Neural cell (in vitro differentiated cells): ENCODE data around the gene WFIKKN2. TPM values are rescaled to one million over a fixed set of nuclear protein-coding genes. Genes with fewer than 3 reads are reported as not detected.
"Not testable (repeated sequence)": the region's sequence is repeated elsewhere in the genome, so short reads cannot be mapped to it uniquely, and the experiment has no call there.

Experiments used
- H2AFZ ChIP-seq: fragments of 200-600, 300-800 bp; sonication (generic), shearing (Covaris generic); 2 replicates; pipeline ENCODE4 v1.6.0; 2014; ENCODE audit warnings: low read depth, mild to moderate bottlenecking, antibody characterized with exemption, low read length, moderate library complexity
- H3F3A ChIP-seq: fragments of 200-600 bp; shearing (Covaris generic); 2 replicates; pipeline ENCODE4 v1.6.1; 2016; ENCODE audit warnings: mild to moderate bottlenecking, moderate library complexity, mixed read lengths, antibody characterized with exemption, low read length; ENCODE audit not compliant: insufficient read depth, poor library complexity, severe bottlenecking
- H3K27ac ChIP-seq: fragments of 200-600, 300-800 bp; sonication (generic), shearing (Covaris generic); 2 replicates; pipeline ENCODE4 v1.5.1; 2014; ENCODE audit warnings: mild to moderate bottlenecking, low read length, moderate library complexity
- H3K27me3 ChIP-seq: fragments of 300-800, 200-600 bp; sonication (generic), shearing (Covaris generic); 2 replicates; pipeline ENCODE4 v1.6.0; 2014; ENCODE audit warnings: mild to moderate bottlenecking, low read depth, low read length, moderate library complexity; ENCODE audit not compliant: insufficient read depth
- H3K36me3 ChIP-seq: fragments of 300-800, 200-600 bp; sonication (generic), shearing (Covaris generic); 2 replicates; pipeline ENCODE4 v1.5.1; 2014; ENCODE audit warnings: mild to moderate bottlenecking, antibody characterized with exemption, low read length, moderate library complexity; ENCODE audit not compliant: insufficient read depth
- H3K4me2 ChIP-seq: fragments of 300-800, 200-600 bp; sonication (generic), shearing (Covaris generic); 2 replicates; pipeline ENCODE4 v1.6.0; 2014; ENCODE audit warnings: mild to moderate bottlenecking, low read length
- H3K4me3 ChIP-seq: fragments of 300-800, 200-600 bp; sonication (generic), shearing (Covaris generic); 2 replicates; pipeline ENCODE4 v1.5.1; 2014; ENCODE audit warnings: mild to moderate bottlenecking, low read length, moderate library complexity
- H3K79me2 ChIP-seq: fragments of 200-600 bp; shearing (Covaris generic); replicated peaks from 2 replicates; pipeline ENCODE4 v1.6.0; 2014; ENCODE audit warnings: mild to moderate bottlenecking, low read length, moderate library complexity; ENCODE audit not compliant: insufficient read depth
- H3K9ac ChIP-seq: fragments of 300-800, 200-600 bp; sonication (generic), shearing (Covaris generic); 2 replicates; pipeline ENCODE4 v1.6.1; 2016; ENCODE audit warnings: mild to moderate bottlenecking, low read length, mixed read lengths
- H3K9me2 ChIP-seq: fragments of 200-600 bp; shearing (Covaris generic); 2 replicates; pipeline ENCODE4 v1.6.1; 2016; ENCODE audit warnings: mild to moderate bottlenecking, low read length, mixed read lengths; ENCODE audit not compliant: insufficient read depth
- H3K9me3 ChIP-seq: fragments of 200-600, 300-800 bp; sonication (generic), shearing (Covaris generic); 2 replicates; pipeline ENCODE4 v1.6.1; 2016; ENCODE audit warnings: mild to moderate bottlenecking, mixed run types, low read length, moderate library complexity, mixed read lengths
- H4K20me1 ChIP-seq: fragments of 200-600 bp; shearing (Covaris generic); 2 replicates; pipeline ENCODE4 v1.6.1; 2016; ENCODE audit warnings: mild to moderate bottlenecking, mixed run types; ENCODE audit not compliant: insufficient read depth
- CTCF ChIP-seq: fragments of 450-650 bp; IDR thresholded peaks from 2 replicates; pipeline ENCODE4 v1.5.1; 2014; ENCODE audit warnings: antibody characterized with exemption, mild to moderate bottlenecking, moderate library complexity; ENCODE audit not compliant: poor library complexity, severe bottlenecking
- EP300 ChIP-seq: fragments of 450-650 bp; conservative IDR thresholded peaks from 2 replicates; pipeline ENCODE4 v1.6.1; 2014; ENCODE audit warnings: antibody characterized with exemption, mild to moderate bottlenecking, moderate library complexity; ENCODE audit not compliant: poor library complexity, severe bottlenecking
- EZH2 ChIP-seq: fragments of 200-600, 300-800 bp; shearing (Covaris generic), sonication (generic); IDR thresholded peaks from 2 replicates; pipeline ENCODE4 v1.6.1; 2014; ENCODE audit warnings: antibody characterized with exemption, low read length, borderline replicate concordance, mild to moderate bottlenecking; ENCODE audit not compliant: insufficient read depth, poor library complexity, severe bottlenecking
- MXI1 ChIP-seq: fragments of 450-650 bp; conservative IDR thresholded peaks from 2 replicates; pipeline ENCODE4 v1.6.1; 2014; ENCODE audit warnings: antibody characterized with exemption, mild to moderate bottlenecking; ENCODE audit not compliant: poor library complexity, severe bottlenecking
- POLR2AphosphoS5 ChIP-seq: IDR thresholded peaks from 2 replicates; pipeline ENCODE4 v1.6.1; 2012
- RAD21 ChIP-seq: fragments of 450-650 bp; conservative IDR thresholded peaks from 2 replicates; pipeline ENCODE4 v1.6.1; 2014; ENCODE audit warnings: antibody characterized with exemption, mild to moderate bottlenecking, moderate library complexity
- SMC3 ChIP-seq: fragments of 450-650 bp; conservative IDR thresholded peaks from 2 replicates; pipeline ENCODE4 v1.6.1; 2014; ENCODE audit warnings: antibody characterized with exemption, mild to moderate bottlenecking, moderate library complexity; ENCODE audit not compliant: poor library complexity
- TAF1 ChIP-seq: IDR thresholded peaks from 2 replicates; pipeline ENCODE4 v1.6.1; 2012; ENCODE audit warnings: low read depth
- polyA plus RNA-seq: library from polyadenylated mRNA; depleted of rRNA; stranded (reverse); fragments of >200 nt; gene quantifications from 2 replicates; pipeline ENCODE4 v1.2.3, GENCODE V29; 2014
- TF ChIP-seq, protein P1 (sequence below): IDR thresholded peaks from 2 replicates; pipeline ENCODE4 v1.6.1; 2012; ENCODE audit warnings: borderline replicate concordance

The WFIKKN2 gene
- polyA plus RNA-seq, 1 donor from 2014 or later, result not detected

GRCh38 chr17:50856431-50856830 is 21.0 kb downstream of the WFIKKN2 start:
- no peak overlapping the region for H3K4me3 ChIP-seq
- no peaks in the 10 kb centered on the region for H3K9me2 ChIP-seq
- no peak overlapping the region for H3K27ac ChIP-seq
- no peaks in the 10 kb centered on the region for H3F3A ChIP-seq
- no peaks in the 10 kb centered on the region for H3K36me3 ChIP-seq
- TF ChIP-seq TAF1, result no peak
- no peak for TF ChIP-seq EP300
- TF ChIP-seq POLR2AphosphoS5, result no peak
- peaks cover 3% of the 10 kb centered on the region for H3K79me2 ChIP-seq
- H2AFZ ChIP-seq, result no peak overlapping the region
- no peaks in the 10 kb centered on the region for H3K27me3 ChIP-seq
- H3K9me3 ChIP-seq, result no peaks in the 10 kb centered on the region
- H4K20me1 ChIP-seq, result no peaks in the 10 kb centered on the region
- H3K4me2 ChIP-seq, result no peak overlapping the region
- H3K9ac ChIP-seq, result no peak overlapping the region

GRCh38 chr17:50858486-50859225 is 23.3 kb downstream of the WFIKKN2 start:
- Histone ChIP-seq H3K36me3 (no peaks in the 10 kb centered on the region), H3K9me2 (no peaks in the 10 kb centered on the region), H3K9ac (no peak overlapping the region), H3K4me2 (no peak overlapping the region), H3K9me3 (no peaks in the 10 kb centered on the region), H3F3A (no peaks in the 10 kb centered on the region), H3K79me2 (peaks cover 25% of the 10 kb centered on the region), H2AFZ (no peak overlapping the region), H3K4me3 (no peak overlapping the region), H3K27ac (no peak overlapping the region), H4K20me1 (no peaks in the 10 kb centered on the region), H3K27me3 (no peaks in the 10 kb centered on the region)
- TF ChIP-seq RAD21 (no peak), EZH2 (no peak), SMC3 (no peak), POLR2AphosphoS5 (no peak), MXI1 (no peak), CTCF (no peak), TAF1 (no peak), EP300 (no peak)
- TF ChIP-seq, protein P1, sequence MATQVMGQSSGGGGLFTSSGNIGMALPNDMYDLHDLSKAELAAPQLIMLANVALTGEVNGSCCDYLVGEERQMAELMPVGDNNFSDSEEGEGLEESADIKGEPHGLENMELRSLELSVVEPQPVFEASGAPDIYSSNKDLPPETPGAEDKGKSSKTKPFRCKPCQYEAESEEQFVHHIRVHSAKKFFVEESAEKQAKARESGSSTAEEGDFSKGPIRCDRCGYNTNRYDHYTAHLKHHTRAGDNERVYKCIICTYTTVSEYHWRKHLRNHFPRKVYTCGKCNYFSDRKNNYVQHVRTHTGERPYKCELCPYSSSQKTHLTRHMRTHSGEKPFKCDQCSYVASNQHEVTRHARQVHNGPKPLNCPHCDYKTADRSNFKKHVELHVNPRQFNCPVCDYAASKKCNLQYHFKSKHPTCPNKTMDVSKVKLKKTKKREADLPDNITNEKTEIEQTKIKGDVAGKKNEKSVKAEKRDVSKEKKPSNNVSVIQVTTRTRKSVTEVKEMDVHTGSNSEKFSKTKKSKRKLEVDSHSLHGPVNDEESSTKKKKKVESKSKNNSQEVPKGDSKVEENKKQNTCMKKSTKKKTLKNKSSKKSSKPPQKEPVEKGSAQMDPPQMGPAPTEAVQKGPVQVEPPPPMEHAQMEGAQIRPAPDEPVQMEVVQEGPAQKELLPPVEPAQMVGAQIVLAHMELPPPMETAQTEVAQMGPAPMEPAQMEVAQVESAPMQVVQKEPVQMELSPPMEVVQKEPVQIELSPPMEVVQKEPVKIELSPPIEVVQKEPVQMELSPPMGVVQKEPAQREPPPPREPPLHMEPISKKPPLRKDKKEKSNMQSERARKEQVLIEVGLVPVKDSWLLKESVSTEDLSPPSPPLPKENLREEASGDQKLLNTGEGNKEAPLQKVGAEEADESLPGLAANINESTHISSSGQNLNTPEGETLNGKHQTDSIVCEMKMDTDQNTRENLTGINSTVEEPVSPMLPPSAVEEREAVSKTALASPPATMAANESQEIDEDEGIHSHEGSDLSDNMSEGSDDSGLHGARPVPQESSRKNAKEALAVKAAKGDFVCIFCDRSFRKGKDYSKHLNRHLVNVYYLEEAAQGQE, result no peak

- H3K4me3 ChIP-seq, H3K36me3 ChIP-seq, H2AFZ ChIP-seq, H3K9me3 ChIP-seq, H4K20me1 ChIP-seq, H3K4me2 ChIP-seq, H3F3A ChIP-seq, H3K9ac ChIP-seq, H3K27ac ChIP-seq, H3K9me2 ChIP-seq, H3K27me3 ChIP-seq: not testable (repeated sequence)
- H3K79me2 ChIP-seq, result peaks cover 36% of the 10 kb centered on the region
Measured at GRCh38 chr17:50859727-50860126, 24.3 kb downstream of the WFIKKN2 start.
